H1 (cell line): ENCODE data around the gene DIP2C. TPM values are rescaled to one million over a fixed set of nuclear protein-coding genes. Genes with fewer than 3 reads are reported as not detected.

Experiments
- CTCF ChIA-PET: fragments of 300-600 bp; sonication (Branson Sonifier 250); formaldehyde crosslinking; loops from one replicate; lab custom pipeline; 2021; ENCODE audit not compliant: partially characterized antibody; lab: Charles Lee
- POLR2A ChIA-PET: fragments of 300-600 bp; sonication (Branson Sonifier 250); formaldehyde crosslinking; loops from one replicate; lab custom pipeline; 2021; ENCODE audit warnings: inconsistent platforms; ENCODE audit not compliant: partially characterized antibody; lab: Charles Lee
- DNase-seq, 2 experiments: peaks; one replicate each; pipeline versions ENCODE4 v3.0.0 to v3.0.0-alpha.2; 2010 to 2022; ENCODE audit warnings: low spot score in 2 of 2, low read depth in 1 of 2, mixed read lengths in 1 of 2
- FAIRE-seq: peaks from 2 replicates; lab custom pipeline; 2011; peaks lifted over from hg19 to GRCh38; lab: Jason Lieb, UNC
- H2AFZ ChIP-seq: 2 replicates; pipeline ENCODE4 v1.8.1; 2012; ENCODE audit warnings: low read length, inconsistent platforms
- H2AK5ac ChIP-seq: 2 replicates; pipeline ENCODE4 v1.6.1; 2013; ENCODE audit warnings: low read depth, low read length
- H2BK120ac ChIP-seq: replicated peaks from 2 replicates; pipeline ENCODE3; 2013; ENCODE audit warnings: low read depth, low read length, inconsistent platforms
- H2BK12ac ChIP-seq: 2 replicates; pipeline ENCODE4 v1.6.1; 2013; ENCODE audit warnings: low read depth, low read length
- H2BK15ac ChIP-seq: 2 replicates; pipeline ENCODE4 v1.6.1; 2013; ENCODE audit warnings: low read length
- H2BK20ac ChIP-seq: 2 replicates; pipeline ENCODE4 v1.6.1; 2013; ENCODE audit warnings: low read length
- H2BK5ac ChIP-seq: 2 replicates; pipeline ENCODE4 v1.6.1; 2013; ENCODE audit warnings: low read depth, low read length
- H3K14ac ChIP-seq: 2 replicates; pipeline ENCODE4 v1.6.1; 2013; ENCODE audit warnings: inconsistent platforms; ENCODE audit not compliant: insufficient read length
- H3K18ac ChIP-seq: 2 replicates; pipeline ENCODE4 v1.6.1; 2013; ENCODE audit warnings: low read length; ENCODE audit errors: extremely low read depth
- H3K23ac ChIP-seq: 2 replicates; pipeline ENCODE4 v1.6.1; 2013; ENCODE audit warnings: inconsistent platforms; ENCODE audit not compliant: insufficient read length
- H3K23me2 ChIP-seq: 2 replicates; pipeline ENCODE4 v1.6.1; 2013; ENCODE audit warnings: low read depth, low read length
- H3K27ac ChIP-seq: 2 replicates; pipeline ENCODE4 v1.6.1; 2011; ENCODE audit warnings: low read depth, low read length, inconsistent platforms
- H3K27me3 ChIP-seq, 4 experiments: replicated peaks in 1 of 4; 1 replicate in 1 of 4; 2 replicates in 3 of 4; pipeline versions ENCODE4 v1.6.1 to v1.8.1; 2011 to 2013; ENCODE audit warnings: low read length in 3 of 4, mild to moderate bottlenecking in 3 of 4, inconsistent platforms in 2 of 4, mixed read lengths in 2 of 4, moderate library complexity in 1 of 4; ENCODE audit not compliant: control insufficient read depth in 3 of 4, insufficient read depth in 3 of 4; ENCODE audit errors: extremely low read depth in 1 of 4
- H3K36me3 ChIP-seq, 4 experiments: 2 replicates each; pipeline versions ENCODE4 v1.6.1 to v1.8.1; 2011 to 2013; ENCODE audit warnings: mild to moderate bottlenecking in 4 of 4, low read length in 3 of 4, moderate library complexity in 2 of 4, control low read depth in 1 of 4, inconsistent platforms in 1 of 4; ENCODE audit not compliant: insufficient read depth in 4 of 4, control insufficient read depth in 2 of 4
- H3K4ac ChIP-seq: replicated peaks from 2 replicates; pipeline ENCODE3; 2013; ENCODE audit warnings: low read length, low read depth, mixed read lengths, inconsistent platforms; ENCODE audit not compliant: insufficient read length
- H3K4me1 ChIP-seq, 4 experiments: replicated peaks in 1 of 4; 1 replicate in 1 of 4; 2 replicates in 3 of 4; pipeline versions ENCODE4 v1.6.1 to v1.8.1; 2011 to 2013; ENCODE audit warnings: low read length in 3 of 4, inconsistent platforms in 2 of 4, mixed read lengths in 1 of 4; ENCODE audit not compliant: insufficient read depth in 4 of 4, control insufficient read depth in 3 of 4
- H3K4me2 ChIP-seq, 2 experiments: 2 replicates each; pipeline versions ENCODE4 v1.6.1 to v1.8.1; 2011 to 2013; ENCODE audit warnings: low read depth in 2 of 2, low read length in 2 of 2, control low read depth in 1 of 2, inconsistent platforms in 1 of 2, mild to moderate bottlenecking in 1 of 2; ENCODE audit not compliant: insufficient read depth in 1 of 2
- H3K4me3 ChIP-seq, 4 experiments: fragments of 200-600, 300-600 bp in 1 of 4; sonication (generic), shearing (Covaris generic), sonication (Bioruptor Twin) in 1 of 4; 2 replicates each; pipeline versions ENCODE4 v1.5.1 to v1.8.1; 2011 to 2016; ENCODE audit warnings: low read length in 4 of 4, low read depth in 3 of 4, control low read depth in 2 of 4, inconsistent platforms in 2 of 4, mild to moderate bottlenecking in 2 of 4, mixed read lengths in 1 of 4, moderate library complexity in 1 of 4; ENCODE audit not compliant: insufficient read depth in 2 of 4; ENCODE audit errors: extremely low read depth in 1 of 4
- H3K56ac ChIP-seq: replicated peaks from 2 replicates; pipeline ENCODE3; 2013; ENCODE audit warnings: low read depth, mild to moderate bottlenecking, mixed read lengths, low read length, inconsistent platforms; ENCODE audit not compliant: insufficient read length
- H3K79me1 ChIP-seq: 2 replicates; pipeline ENCODE4 v1.6.1; 2013; ENCODE audit warnings: low read depth, low read length, control low read depth
- H3K79me2 ChIP-seq, 2 experiments: 2 replicates each; pipeline versions ENCODE4 v1.6.1 to v1.8.1; 2012 to 2013; ENCODE audit warnings: low read length in 2 of 2, mild to moderate bottlenecking in 2 of 2, inconsistent platforms in 1 of 2; ENCODE audit not compliant: insufficient read depth in 2 of 2, control insufficient read depth in 1 of 2
- H3K9ac ChIP-seq, 4 experiments: replicated peaks in 1 of 4; 1 replicate in 1 of 4; 2 replicates in 3 of 4; pipeline versions ENCODE4 v1.6.1 to v1.8.1; 2011 to 2013; ENCODE audit warnings: low read depth in 3 of 4, low read length in 3 of 4, control low read depth in 2 of 4, mild to moderate bottlenecking in 2 of 4, moderate library complexity in 2 of 4, inconsistent platforms in 1 of 4; ENCODE audit errors: extremely low read depth in 1 of 4
- H3K9me3 ChIP-seq, 2 experiments: 2 replicates each; pipeline versions ENCODE4 v1.6.1 to v1.8.1; 2012 to 2013; ENCODE audit warnings: mild to moderate bottlenecking in 2 of 2, moderate library complexity in 2 of 2, control low read depth in 1 of 2, inconsistent platforms in 1 of 2, low read depth in 1 of 2, low read length in 1 of 2, mixed read lengths in 1 of 2; ENCODE audit not compliant: insufficient read depth in 2 of 2
- H4K20me1 ChIP-seq, 2 experiments: replicated peaks in 1 of 2; 2 replicates each; pipeline versions ENCODE3 to v1.8.1; 2011 to 2013; ENCODE audit warnings: inconsistent platforms in 2 of 2, low read length in 2 of 2, mild to moderate bottlenecking in 1 of 2; ENCODE audit not compliant: insufficient read depth in 2 of 2, control insufficient read depth in 1 of 2
- H4K5ac ChIP-seq: 2 replicates; pipeline ENCODE4 v1.6.1; 2013; ENCODE audit warnings: low read length, low read depth, mixed read lengths, inconsistent platforms; ENCODE audit not compliant: insufficient read length
- H4K8ac ChIP-seq: 2 replicates; pipeline ENCODE4 v1.8.0; 2013; ENCODE audit warnings: mild to moderate bottlenecking, moderate library complexity, low read length, inconsistent platforms; ENCODE audit not compliant: insufficient read depth; ENCODE audit errors: extremely low read depth
- H4K91ac ChIP-seq: replicated peaks from 2 replicates; pipeline ENCODE3; 2013; ENCODE audit warnings: low read length, mixed read lengths, inconsistent platforms; ENCODE audit not compliant: insufficient read length
- POU5F1 ChIP-seq: IDR thresholded peaks from 2 replicates; pipeline ENCODE4 v1.6.1; 2011; ENCODE audit warnings: low read depth, mild to moderate bottlenecking, low read length, moderate library complexity
- SIN3A ChIP-seq, 2 experiments: IDR thresholded peaks in 1 of 2; conservative IDR thresholded peaks in 1 of 2; 2 replicates each; pipeline ENCODE4 v1.6.1; 2011 to 2012; ENCODE audit warnings: low read length in 2 of 2, improper control_type of control experiment in 1 of 2, low read depth in 1 of 2, mild to moderate bottlenecking in 1 of 2
- SIX5 ChIP-seq: IDR thresholded peaks from 2 replicates; pipeline ENCODE4 v1.6.1; 2011; ENCODE audit warnings: mild to moderate bottlenecking, low read depth, low read length
- SP1 ChIP-seq: IDR thresholded peaks from 2 replicates; pipeline ENCODE4 v1.6.1; 2011; ENCODE audit warnings: low read depth, low read length
- WGBS, 2 experiments: shearing (Covaris generic) in 1 of 2; methylation state at CpG; one replicate each; pipeline versions ENCODE4 v1.1.6 to v1.1.7; 2013 to 2015; ENCODE audit warnings: low lambda C conversion rate in 2 of 2, mixed read lengths in 2 of 2, inconsistent platforms in 1 of 2, low coverage in 1 of 2, missing lambda C conversion rate in 1 of 2; ENCODE audit not compliant: insufficient replicate concordance in 2 of 2, insufficient coverage in 1 of 2, insufficient read length in 1 of 2; ENCODE audit errors: extremely low coverage in 1 of 2, missing lambda C conversion rate in 1 of 2; 5-methylcytosine and 5-hydroxymethylcytosine counted together
- polyA plus RNA-seq, 7 experiments: library from polyadenylated mRNA; depleted of rRNA in 3 of 7; stranded (reverse) in 5 of 7; unstranded in 2 of 7; fragments of >200 nt in 5 of 7; fragments of 200-250 nt in 2 of 7; gene quantifications; 1 replicate in 5 of 7; 2 replicates in 1 of 7; 4 replicates in 1 of 7; pipeline versions ENCODE4 v1.2.1 to v1.2.3, GENCODE V29; 2011 to 2013; ENCODE audit warnings: missing spikeins in 2 of 7, mixed read lengths in 2 of 7
- total RNA-seq: library from RNA; stranded (reverse); fragmentation: NEBNext Ultra II Directional; extraction: Animal tissue kit (Norgen Biotek cat#: 25700); gene quantifications from 2 replicates; pipeline ENCODE4 v1.2.1, GENCODE V29; 2021
- TF ChIP-seq, protein P1 (sequence below): IDR thresholded peaks from 2 replicates; pipeline ENCODE4 v1.6.1; 2011; ENCODE audit warnings: low read length, improper control_type of control experiment

Gene DIP2C
- total and polyA plus RNA-seq, 2 of the 8 experiments (the other 6 are each of a cell fraction or from before 2014, with no cell fraction given): 3.8 to 9.3 TPM

DNA sequence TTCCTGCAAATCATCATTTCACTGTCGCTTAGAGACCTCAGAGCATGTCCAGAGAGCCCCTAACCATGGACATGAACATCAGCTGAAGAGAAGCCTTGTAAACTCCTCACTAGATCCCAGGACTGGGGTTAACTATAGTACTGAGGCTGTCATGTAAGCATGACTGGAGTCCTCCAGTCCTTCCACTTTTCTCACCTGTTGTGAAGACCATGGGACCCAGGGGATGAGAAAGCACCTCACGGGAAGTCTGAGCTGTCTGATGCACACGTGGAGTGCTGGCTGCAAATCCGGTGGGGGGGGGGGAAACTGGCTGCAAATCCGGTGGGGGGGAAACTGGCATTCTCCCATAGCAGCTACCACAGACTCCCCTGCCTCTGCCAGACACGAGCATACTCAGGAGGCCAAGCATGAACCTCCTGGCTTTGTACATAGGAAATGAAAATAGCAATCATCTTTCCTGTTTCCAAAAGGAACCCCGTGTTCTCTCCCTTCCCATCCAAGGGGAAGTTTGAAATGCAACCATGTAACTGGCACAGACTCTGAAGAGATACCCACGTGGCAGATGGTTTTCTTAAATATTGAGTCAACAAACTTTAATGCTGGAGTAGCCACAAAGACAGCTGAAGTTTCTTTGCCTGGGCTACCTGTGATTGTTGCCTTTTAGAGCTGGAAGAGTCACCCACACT lies 292.8 kb downstream of the DIP2C start:
- Histone ChIP-seq H2BK120ac (no peak overlapping the region), H3K56ac (no peak overlapping the region), H3K23me2 (no peaks in the 10 kb centered on the region), H2BK20ac (no peak overlapping the region), H3K27me3 (no peaks in the 10 kb centered on the region), H3K27ac (no peak overlapping the region), H3K4me2 (no peak overlapping the region), H3K14ac (no peak overlapping the region), H3K9ac (no peak overlapping the region), H2AFZ (no peak overlapping the region), H2AK5ac (no peak overlapping the region), H3K4ac (no peak overlapping the region), H3K79me2 (no peaks in the 10 kb centered on the region), H4K91ac (no peak overlapping the region), H2BK12ac (no peak overlapping the region), H3K18ac (no peak overlapping the region), H4K5ac (no peak overlapping the region), H2BK15ac (no peak overlapping the region), H4K8ac (no peak overlapping the region; the same call in 1 of the 2 replicates), H2BK5ac (no peak overlapping the region), H3K4me1 (peaks cover 0 to 11% (median 6%) of the 10 kb centered on the region in 4 experiments; a peak in 6 of 7 replicates), H3K4me3 (no peak overlapping the region), H3K9me3 (no peaks in the 10 kb centered on the region), H3K23ac (no peak overlapping the region), H3K36me3 (no peaks in the 10 kb centered on the region), H4K20me1 (peaks cover 0 to 7% of the 10 kb centered on the region in 2 experiments)
- CTCF ChIA-PET: interaction anchor here (0.6 to 0.8 kb wide), 2 partner anchors 23 to 39 kb away, joined by 3 read pairs; no protein-coding TSS in a partner anchor
- 88% methylated on average over 8 of the region's 8 CpGs; no CpG with 5 or more reads in 1 of the 2 experiments for WGBS, 2 experiments
- POLR2A ChIA-PET: no interaction called here
- FAIRE-seq (no peak), DNase-seq (no peak)
- TF ChIP-seq SIX5 (no peak), POU5F1 (no peak), SP1 (no peak), SIN3A (conservative IDR thresholded peaks at IDR 0.05 in 1 of 2, IDR thresholded peaks at IDR 0.05 in 1 of 2; ENCODE audit: low read depth in 1 of 2, low read length in 2 of 2) (no peak)
- TF ChIP-seq, protein P1, sequence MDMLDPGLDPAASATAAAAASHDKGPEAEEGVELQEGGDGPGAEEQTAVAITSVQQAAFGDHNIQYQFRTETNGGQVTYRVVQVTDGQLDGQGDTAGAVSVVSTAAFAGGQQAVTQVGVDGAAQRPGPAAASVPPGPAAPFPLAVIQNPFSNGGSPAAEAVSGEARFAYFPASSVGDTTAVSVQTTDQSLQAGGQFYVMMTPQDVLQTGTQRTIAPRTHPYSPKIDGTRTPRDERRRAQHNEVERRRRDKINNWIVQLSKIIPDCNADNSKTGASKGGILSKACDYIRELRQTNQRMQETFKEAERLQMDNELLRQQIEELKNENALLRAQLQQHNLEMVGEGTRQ: no peak
- TF ChIP-seq, all 59 proteins: peak for 0
- H3K79me1 ChIP-seq: no peaks in the 10 kb centered on the region
